ENCODE data around the gene GABPB2.
A peak's percentile ranks its signal among the peaks of the same experiment; 100 is the strongest.

DNA sequence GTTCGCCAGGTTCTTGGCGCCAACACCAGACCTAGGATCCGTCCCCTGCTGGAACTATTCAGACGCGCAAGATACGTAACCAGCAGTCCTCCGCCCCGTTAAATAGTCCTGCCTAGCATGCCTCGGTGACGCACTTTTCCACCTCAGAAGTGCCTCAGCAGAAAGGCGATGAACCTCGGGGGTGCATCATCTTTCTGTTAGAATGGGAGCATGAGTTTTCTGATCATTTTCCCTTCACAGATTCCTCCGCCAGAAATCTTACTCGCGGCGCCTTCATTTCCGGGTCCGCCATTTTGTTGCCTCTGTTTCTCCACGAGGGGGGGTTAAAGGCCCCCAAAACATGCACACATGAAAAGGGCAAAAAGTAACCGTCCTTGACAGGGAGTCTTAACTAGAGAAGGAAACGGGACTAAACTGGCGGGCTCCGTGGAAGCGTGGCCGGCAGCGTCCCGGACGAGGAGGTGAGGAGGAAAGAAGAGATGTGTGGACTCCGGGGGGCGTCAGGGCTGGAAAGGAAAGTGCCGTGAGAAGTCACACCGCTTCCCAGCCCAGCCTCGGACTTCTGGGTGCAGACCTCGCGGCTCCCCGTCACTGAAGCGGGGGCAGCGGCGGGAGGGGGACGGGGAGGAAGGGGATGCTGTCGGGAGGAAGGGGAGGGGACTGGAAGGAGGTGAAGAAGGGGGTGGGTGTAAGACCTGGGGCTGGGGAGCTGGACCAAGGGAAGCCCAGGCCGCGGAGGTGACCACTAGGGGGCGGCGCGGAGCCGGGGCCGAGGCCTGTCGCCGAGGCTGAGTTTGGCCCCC lies at the start of gene GABPB2:
- no peak for TF ChIP-seq POLR2A (IDR thresholded peaks at IDR 0.05)
- TF ChIP-seq, protein P1, sequence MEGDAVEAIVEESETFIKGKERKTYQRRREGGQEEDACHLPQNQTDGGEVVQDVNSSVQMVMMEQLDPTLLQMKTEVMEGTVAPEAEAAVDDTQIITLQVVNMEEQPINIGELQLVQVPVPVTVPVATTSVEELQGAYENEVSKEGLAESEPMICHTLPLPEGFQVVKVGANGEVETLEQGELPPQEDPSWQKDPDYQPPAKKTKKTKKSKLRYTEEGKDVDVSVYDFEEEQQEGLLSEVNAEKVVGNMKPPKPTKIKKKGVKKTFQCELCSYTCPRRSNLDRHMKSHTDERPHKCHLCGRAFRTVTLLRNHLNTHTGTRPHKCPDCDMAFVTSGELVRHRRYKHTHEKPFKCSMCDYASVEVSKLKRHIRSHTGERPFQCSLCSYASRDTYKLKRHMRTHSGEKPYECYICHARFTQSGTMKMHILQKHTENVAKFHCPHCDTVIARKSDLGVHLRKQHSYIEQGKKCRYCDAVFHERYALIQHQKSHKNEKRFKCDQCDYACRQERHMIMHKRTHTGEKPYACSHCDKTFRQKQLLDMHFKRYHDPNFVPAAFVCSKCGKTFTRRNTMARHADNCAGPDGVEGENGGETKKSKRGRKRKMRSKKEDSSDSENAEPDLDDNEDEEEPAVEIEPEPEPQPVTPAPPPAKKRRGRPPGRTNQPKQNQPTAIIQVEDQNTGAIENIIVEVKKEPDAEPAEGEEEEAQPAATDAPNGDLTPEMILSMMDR (IDR thresholded peaks at IDR 0.05) = peak; percentile 63 to 96
